Body of pancreas (tissue), 4 donors: ENCODE data around the gene SAMHD1.

Source experiments
- POLR2A ChIP-seq, 3 donors: fragments of 450-650 bp; IDR thresholded peaks; one replicate each; pipeline ENCODE4 v1.6.1; 2016; ENCODE audit warnings: antibody characterized with exemption in 3 of 3, mild to moderate bottlenecking in 2 of 3
- TF ChIP-seq, protein P1 (sequence below), 7 experiments: fragments of 450-650 bp in 4 of 7; fragments of 200-600 bp in 3 of 7; sonication (generic) in 3 of 7; IDR thresholded peaks; one replicate each; pipeline ENCODE4 v1.5.1; 2016 to 2019; ENCODE audit warnings: antibody characterized with exemption in 7 of 7

DNA sequence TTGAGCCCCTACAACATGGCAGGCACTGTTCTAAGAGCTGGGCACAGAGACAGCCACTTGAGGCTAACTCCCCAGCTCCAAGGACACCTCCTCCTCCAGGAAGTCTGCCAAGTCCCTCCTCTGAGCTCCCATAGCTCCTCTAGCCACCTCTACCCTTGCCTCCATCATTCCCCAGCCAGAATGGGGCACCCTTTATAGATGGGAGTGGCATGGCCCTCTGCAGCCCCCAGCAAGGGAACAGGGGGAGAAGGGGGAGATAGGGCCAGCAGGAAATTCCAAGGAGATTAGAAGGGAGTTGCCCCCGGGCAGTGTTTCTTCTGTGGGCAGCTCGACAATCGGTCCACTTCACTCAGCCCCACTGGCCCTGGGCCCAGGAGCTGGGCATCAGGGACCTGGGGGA, 95.3 kb downstream of the SAMHD1 start:
- TF ChIP-seq, protein P1, sequence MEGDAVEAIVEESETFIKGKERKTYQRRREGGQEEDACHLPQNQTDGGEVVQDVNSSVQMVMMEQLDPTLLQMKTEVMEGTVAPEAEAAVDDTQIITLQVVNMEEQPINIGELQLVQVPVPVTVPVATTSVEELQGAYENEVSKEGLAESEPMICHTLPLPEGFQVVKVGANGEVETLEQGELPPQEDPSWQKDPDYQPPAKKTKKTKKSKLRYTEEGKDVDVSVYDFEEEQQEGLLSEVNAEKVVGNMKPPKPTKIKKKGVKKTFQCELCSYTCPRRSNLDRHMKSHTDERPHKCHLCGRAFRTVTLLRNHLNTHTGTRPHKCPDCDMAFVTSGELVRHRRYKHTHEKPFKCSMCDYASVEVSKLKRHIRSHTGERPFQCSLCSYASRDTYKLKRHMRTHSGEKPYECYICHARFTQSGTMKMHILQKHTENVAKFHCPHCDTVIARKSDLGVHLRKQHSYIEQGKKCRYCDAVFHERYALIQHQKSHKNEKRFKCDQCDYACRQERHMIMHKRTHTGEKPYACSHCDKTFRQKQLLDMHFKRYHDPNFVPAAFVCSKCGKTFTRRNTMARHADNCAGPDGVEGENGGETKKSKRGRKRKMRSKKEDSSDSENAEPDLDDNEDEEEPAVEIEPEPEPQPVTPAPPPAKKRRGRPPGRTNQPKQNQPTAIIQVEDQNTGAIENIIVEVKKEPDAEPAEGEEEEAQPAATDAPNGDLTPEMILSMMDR (IDR thresholded peaks at IDR 0.05), result no peak
- no peak for TF ChIP-seq POLR2A (IDR thresholded peaks at IDR 0.05)
